ENCODE results near the gene OR2T35. TPM values are rescaled to one million over a fixed set of nuclear protein-coding genes. Genes with fewer than 3 reads are reported as not detected.
"Not testable (repeated sequence)": the region's sequence is repeated elsewhere in the genome, so short reads cannot be mapped to it uniquely, and the experiment has no call there.

OR2T35 gene
- total and polyA plus RNA-seq, 5 donors from 2014 or later: not detected

GRCh38 chr1:248656797-248657196 lies 11.7 kb upstream of the OR2T35 start:
- H3K27me3 ChIP-seq (ENCODE audit: control insufficient read depth, insufficient read depth, low read length); ATAC-seq (ENCODE audit: low read depth in 2 of 2); H3K27ac ChIP-seq (ENCODE audit: insufficient read depth, low read length, poor library complexity, severe bottlenecking); H3K27ac Mint-ChIP-seq; H3K4me3 Mint-ChIP-seq; H3K4me1 ChIP-seq (ENCODE audit: control insufficient read depth, insufficient read depth, low read length, poor library complexity, severe bottlenecking); H3K36me3 ChIP-seq (ENCODE audit: control insufficient read depth, insufficient read depth, low read length); H3K4me3 ChIP-seq (ENCODE audit: low read depth, low read length); DNase-seq; H3K4me1 Mint-ChIP-seq; H3K9me3 ChIP-seq (ENCODE audit: control insufficient read depth in 2 of 2, low read length in 2 of 2); H3K9me3 Mint-ChIP-seq; H3K36me3 Mint-ChIP-seq; H3K27me3 Mint-ChIP-seq: not testable (repeated sequence)

DNA sequence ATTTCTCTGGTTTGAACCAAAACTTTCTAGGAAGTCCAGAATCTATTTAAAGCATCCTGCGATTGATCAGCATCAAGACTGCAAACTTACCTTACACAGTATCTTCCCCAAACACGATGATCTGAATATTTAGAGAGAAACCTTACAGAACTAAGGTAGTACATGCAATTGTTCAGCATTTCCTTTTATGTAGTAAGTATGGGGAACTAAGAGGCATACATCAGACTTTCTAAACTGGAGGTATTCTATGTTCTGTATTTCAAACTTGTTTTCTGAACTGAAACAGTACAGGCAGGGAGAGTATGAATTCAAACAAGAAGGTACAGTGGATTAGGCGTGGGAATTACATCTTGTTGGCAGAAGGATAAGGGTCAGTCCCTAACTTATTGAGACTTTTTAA lies 10.3 kb upstream of the OR2T35 start, which contains the start of gene OR2T27:
Gene OR2T27 (minus strand): TSS at position 175 of the 400 bp plus-strand sequence. CDS start 4,644 bp downstream, outside the sequence.
- H3K27ac Mint-ChIP-seq; H3K9me3 ChIP-seq (ENCODE audit: control insufficient read depth in 2 of 2, low read length in 2 of 2); H3K27me3 Mint-ChIP-seq; H3K4me1 ChIP-seq (ENCODE audit: control insufficient read depth, insufficient read depth, low read length, poor library complexity, severe bottlenecking); H3K36me3 Mint-ChIP-seq; H3K36me3 ChIP-seq (ENCODE audit: control insufficient read depth, insufficient read depth, low read length); H3K27ac ChIP-seq (ENCODE audit: insufficient read depth, low read length, poor library complexity, severe bottlenecking); H3K4me3 Mint-ChIP-seq; ATAC-seq (ENCODE audit: low read depth in 2 of 2); H3K4me3 ChIP-seq (ENCODE audit: low read depth, low read length); H3K27me3 ChIP-seq (ENCODE audit: control insufficient read depth, insufficient read depth, low read length); H3K9me3 Mint-ChIP-seq; DNase-seq; H3K4me1 Mint-ChIP-seq: not testable (repeated sequence)

DNA sequence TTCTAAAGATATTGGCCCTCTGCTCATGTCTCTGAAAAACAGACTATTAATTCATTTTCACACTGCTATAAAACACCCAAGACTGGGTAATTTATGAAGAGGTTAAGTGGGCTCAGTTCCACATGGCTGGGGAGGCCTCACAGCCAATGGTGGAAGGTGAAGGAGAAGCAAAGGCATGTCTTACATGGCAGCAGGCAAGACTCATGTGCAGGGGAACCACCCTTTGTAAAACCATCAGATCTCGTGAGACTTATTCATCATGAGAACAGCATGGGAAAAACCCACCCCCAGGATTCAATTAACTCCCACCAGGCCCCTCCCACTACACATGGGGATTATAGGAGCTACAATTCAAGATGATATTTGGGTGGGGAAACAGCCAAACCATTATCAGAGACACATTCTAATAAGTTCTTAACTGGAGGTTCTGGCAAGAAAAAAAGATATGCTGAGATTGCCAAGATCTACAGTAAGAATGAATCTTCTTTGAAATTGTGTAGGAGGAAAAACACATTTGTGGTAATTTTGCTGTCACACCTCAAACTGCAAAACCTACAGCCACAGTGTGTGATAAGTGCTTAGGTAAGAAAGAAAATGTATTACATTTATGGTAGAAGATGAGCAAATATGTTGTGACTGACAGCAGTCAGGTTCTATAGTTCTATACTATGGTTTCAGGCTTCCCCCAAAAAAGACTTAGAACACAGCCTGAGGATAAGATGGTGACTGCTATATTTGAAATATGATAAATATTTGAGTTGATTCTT lies 3.9 kb upstream of the OR2T35 start:
- not testable (repeated sequence) for ATAC-seq (ENCODE audit: low read depth in 2 of 2); H3K4me1 ChIP-seq (ENCODE audit: control insufficient read depth, insufficient read depth, low read length, poor library complexity, severe bottlenecking); DNase-seq; H3K36me3 ChIP-seq (ENCODE audit: control insufficient read depth, insufficient read depth, low read length); H3K27ac ChIP-seq (ENCODE audit: insufficient read depth, low read length, poor library complexity, severe bottlenecking); H3K4me3 Mint-ChIP-seq; H3K27me3 Mint-ChIP-seq; H3K9me3 ChIP-seq (ENCODE audit: control insufficient read depth in 2 of 2, low read length in 2 of 2); H3K27me3 ChIP-seq (ENCODE audit: control insufficient read depth, insufficient read depth, low read length); H3K4me1 Mint-ChIP-seq; H3K36me3 Mint-ChIP-seq; H3K9me3 Mint-ChIP-seq; H3K4me3 ChIP-seq (ENCODE audit: low read depth, low read length); H3K27ac Mint-ChIP-seq

GRCh38 chr1:248642971-248643651 lies 2.0 kb downstream of the OR2T35 start:
- not testable (repeated sequence) for H3K36me3 Mint-ChIP-seq; H3K4me1 Mint-ChIP-seq; H3K4me3 Mint-ChIP-seq; H3K27ac ChIP-seq (ENCODE audit: insufficient read depth, low read length, poor library complexity, severe bottlenecking); ATAC-seq (ENCODE audit: low read depth in 2 of 2); H3K36me3 ChIP-seq (ENCODE audit: control insufficient read depth, insufficient read depth, low read length); H3K4me3 ChIP-seq (ENCODE audit: low read depth, low read length); H3K9me3 ChIP-seq (ENCODE audit: control insufficient read depth in 2 of 2, low read length in 2 of 2); H3K27ac Mint-ChIP-seq; H3K27me3 Mint-ChIP-seq; H3K27me3 ChIP-seq (ENCODE audit: control insufficient read depth, insufficient read depth, low read length); H3K4me1 ChIP-seq (ENCODE audit: control insufficient read depth, insufficient read depth, low read length, poor library complexity, severe bottlenecking); H3K9me3 Mint-ChIP-seq; DNase-seq

- not testable (repeated sequence) for DNase-seq; H3K4me3 ChIP-seq (ENCODE audit: low read depth, low read length); H3K36me3 Mint-ChIP-seq; H3K27me3 Mint-ChIP-seq; H3K27me3 ChIP-seq (ENCODE audit: control insufficient read depth, insufficient read depth, low read length); H3K9me3 Mint-ChIP-seq; H3K4me3 Mint-ChIP-seq; H3K27ac Mint-ChIP-seq; ATAC-seq (ENCODE audit: low read depth in 2 of 2); H3K27ac ChIP-seq (ENCODE audit: insufficient read depth, low read length, poor library complexity, severe bottlenecking); H3K4me1 ChIP-seq (ENCODE audit: control insufficient read depth, insufficient read depth, low read length, poor library complexity, severe bottlenecking); H3K9me3 ChIP-seq (ENCODE audit: control insufficient read depth in 2 of 2, low read length in 2 of 2); H3K36me3 ChIP-seq (ENCODE audit: control insufficient read depth, insufficient read depth, low read length); H3K4me1 Mint-ChIP-seq
Measured at GRCh38 chr1:248641583-248641982, 3.5 kb downstream of the OR2T35 start.

GRCh38 chr1:248640906-248641305 lies 4.2 kb downstream of the OR2T35 start:
- not testable (repeated sequence) for H3K27me3 ChIP-seq (ENCODE audit: control insufficient read depth, insufficient read depth, low read length); H3K36me3 ChIP-seq (ENCODE audit: control insufficient read depth, insufficient read depth, low read length); H3K27me3 Mint-ChIP-seq; H3K4me1 Mint-ChIP-seq; H3K9me3 Mint-ChIP-seq; H3K27ac ChIP-seq (ENCODE audit: insufficient read depth, low read length, poor library complexity, severe bottlenecking); H3K9me3 ChIP-seq (ENCODE audit: control insufficient read depth in 2 of 2, low read length in 2 of 2); H3K4me1 ChIP-seq (ENCODE audit: control insufficient read depth, insufficient read depth, low read length, poor library complexity, severe bottlenecking); H3K4me3 Mint-ChIP-seq; ATAC-seq (ENCODE audit: low read depth in 2 of 2); H3K27ac Mint-ChIP-seq; DNase-seq; H3K36me3 Mint-ChIP-seq; H3K4me3 ChIP-seq (ENCODE audit: low read depth, low read length)

DNA sequence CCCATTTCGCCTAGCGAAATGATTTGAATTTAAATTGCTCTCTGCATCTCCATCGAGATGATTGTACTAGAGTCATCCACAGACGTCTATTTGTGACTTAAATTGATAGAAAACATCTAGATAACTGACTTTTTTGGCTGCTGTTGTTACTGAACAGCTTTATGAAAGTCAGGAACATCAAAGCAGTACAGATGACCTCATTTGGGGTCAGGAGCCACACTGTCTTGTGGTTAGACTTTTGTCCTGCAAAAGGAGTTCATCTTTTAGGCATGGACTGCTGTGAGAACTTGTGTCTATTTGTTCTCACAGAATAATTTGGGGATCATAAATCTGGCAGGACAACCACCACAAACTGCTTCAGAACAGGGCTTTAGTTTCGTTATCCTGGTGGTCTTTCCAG lies 5.4 kb downstream of the OR2T35 start:
- H3K27ac ChIP-seq (ENCODE audit: insufficient read depth, low read length, poor library complexity, severe bottlenecking); DNase-seq; H3K27me3 Mint-ChIP-seq; H3K4me3 Mint-ChIP-seq; H3K4me1 Mint-ChIP-seq; H3K4me3 ChIP-seq (ENCODE audit: low read depth, low read length); H3K27me3 ChIP-seq (ENCODE audit: control insufficient read depth, insufficient read depth, low read length); H3K36me3 ChIP-seq (ENCODE audit: control insufficient read depth, insufficient read depth, low read length); H3K4me1 ChIP-seq (ENCODE audit: control insufficient read depth, insufficient read depth, low read length, poor library complexity, severe bottlenecking); H3K36me3 Mint-ChIP-seq; H3K27ac Mint-ChIP-seq; ATAC-seq (ENCODE audit: low read depth in 2 of 2); H3K9me3 Mint-ChIP-seq; H3K9me3 ChIP-seq (ENCODE audit: control insufficient read depth in 2 of 2, low read length in 2 of 2): not testable (repeated sequence)

DNA sequence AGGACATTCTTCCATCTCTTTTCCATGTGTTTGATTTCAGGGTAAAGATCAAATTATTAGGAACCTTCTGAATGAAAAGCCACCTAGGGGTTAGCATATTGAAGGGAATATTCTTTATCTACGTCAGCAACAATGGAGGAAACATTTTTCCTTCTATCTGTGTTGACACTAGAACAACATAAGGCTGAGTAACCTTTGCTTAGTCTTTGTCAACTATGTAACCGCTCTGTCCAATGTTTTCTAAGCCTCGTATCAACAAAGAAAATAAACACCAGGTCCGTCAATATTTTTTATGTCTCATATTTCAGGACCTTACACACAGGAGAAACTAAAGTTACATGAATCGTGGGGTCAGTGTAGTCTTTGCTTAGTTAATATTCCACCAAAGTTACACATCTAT lies 8.5 kb downstream of the OR2T35 start:
- not testable (repeated sequence) for H3K4me3 ChIP-seq (ENCODE audit: low read depth, low read length); H3K4me3 Mint-ChIP-seq; H3K27ac ChIP-seq (ENCODE audit: insufficient read depth, low read length, poor library complexity, severe bottlenecking); H3K4me1 Mint-ChIP-seq; ATAC-seq (ENCODE audit: low read depth in 2 of 2); H3K27me3 ChIP-seq (ENCODE audit: control insufficient read depth, insufficient read depth, low read length); H3K9me3 Mint-ChIP-seq; H3K36me3 Mint-ChIP-seq; H3K27me3 Mint-ChIP-seq; H3K27ac Mint-ChIP-seq; H3K4me1 ChIP-seq (ENCODE audit: control insufficient read depth, insufficient read depth, low read length, poor library complexity, severe bottlenecking); DNase-seq; H3K36me3 ChIP-seq (ENCODE audit: control insufficient read depth, insufficient read depth, low read length); H3K9me3 ChIP-seq (ENCODE audit: control insufficient read depth in 2 of 2, low read length in 2 of 2)

Measured in CD4-positive, CD25-positive, alpha-beta regulatory T cell (primary cell).